Measurements from ENCODE around the gene KRTAP12-3. TPM values are rescaled to one million over a fixed set of nuclear protein-coding genes. Genes with fewer than 3 reads are reported as not detected.

KRTAP12-3 gene
- total and polyA plus RNA-seq, 10 of the 15 experiments (the other 5 are each of a cell fraction or from before 2014, with no cell fraction given), result not detected

GRCh38 chr21:44666401-44667320 lies 8.9 kb downstream of the KRTAP12-3 start, which contains the start of gene KRTAP12-2:
TSS of gene KRTAP12-2 (minus strand) at chr21:44666927. CDS start at chr21:44666886, 41 bp downstream.
- no peak for ATAC-seq
- Histone ChIP-seq H3K4me3 (no peak within 1 kb of the TSS), H3K27me3 (replicated peaks in 1 of 2; ENCODE audit: control insufficient read depth in 2 of 2, insufficient read depth in 2 of 2, low read length in 1 of 2) (no peaks in the 10 kb centered on the region), H2AFZ (ENCODE audit: control insufficient read depth, low read depth, low read length) (no peak within 1 kb of the TSS), H3K36me3 (ENCODE audit: control insufficient read depth in 2 of 2, insufficient read depth in 2 of 2, low read length in 1 of 2) (no peaks in the 10 kb centered on the region), H3K9ac (ENCODE audit: control insufficient read depth, insufficient read depth, low read length) (no peak within 1 kb of the TSS), H3K9me3 (replicated peaks; ENCODE audit: control insufficient read depth, insufficient read depth, low read length) (no peaks in the 10 kb centered on the region; the same call in 2 of the 3 replicates), H3K4me1 (ENCODE audit: control insufficient read depth, insufficient read depth, low read length) (no peaks in the 10 kb centered on the region), H4K20me1 (ENCODE audit: control insufficient read depth, insufficient read depth) (no peaks in the 10 kb centered on the region), H3K4me2 (ENCODE audit: control insufficient read depth, insufficient read depth) (no peak within 1 kb of the TSS), H3K27ac (ENCODE audit: control insufficient read depth, insufficient read depth) (no peak within 1 kb of the TSS), H3K79me2 (ENCODE audit: control insufficient read depth, insufficient read depth, low read length) (no peaks in the 10 kb centered on the region)
- no TSS peak for BruUV-seq (replicated peaks)
- in situ Hi-C loops (cut with MboI), result no loop called here
- WGBS (ENCODE audit: insufficient coverage, insufficient replicate concordance, low lambda C conversion rate, missing lambda C conversion rate), result 15% methylated on average over 19 of the region's 19 CpGs
- RAD21 ChIA-PET (ENCODE audit: unreplicated experiment), result no interaction called here
- CTCF ChIA-PET, result interaction anchor here (0.6 kb wide), 1 partner anchor 87 kb away, joined by 3 read pairs; no protein-coding TSS in a partner anchor
- SMC1A ChIA-PET (ENCODE audit: uncharacterized antibody, unreplicated experiment), result no interaction called here
- intact Hi-C loops (cut with micrococcal nuclease; ENCODE audit: unreplicated experiment), result no loop called here
- no peak for DNase-seq (ENCODE audit: low read depth, low spot score)
- FAIRE-seq, result no peak
- POLR2A ChIA-PET, result no interaction called here
- TF ChIP-seq PBX3 (IDR thresholded peaks at IDR 0.05; ENCODE audit: insufficient replicate concordance, low read depth, low read length) (no peak), SUZ12 (IDR thresholded peaks at IDR 0.05; ENCODE audit: unreplicated experiment) (no peak), SMARCA5 (IDR thresholded peaks at IDR 0.05) (no peak), E2F8 (IDR thresholded peaks at IDR 0.05; ENCODE audit: low read depth, partially characterized antibody) (no peak), LARP7 (IDR thresholded peaks at IDR 0.05) (no peak), FOS (IDR thresholded peaks at IDR 0.05; ENCODE audit: borderline replicate concordance, extremely low read depth, insufficient read length) (no peak), BCL3 (IDR thresholded peaks at IDR 0.05; ENCODE audit: borderline replicate concordance, insufficient read depth, low read depth, low read length, poor library complexity, severe bottlenecking) (no peak), EP300 (IDR thresholded peaks at IDR 0.05; ENCODE audit: borderline replicate concordance in 1 of 2, control insufficient read depth in 1 of 2, low read depth in 2 of 2, low read length in 2 of 2) (no peak), RFX5 (IDR thresholded peaks at IDR 0.05; ENCODE audit: low read depth, low read length) (no peak), RELB (IDR thresholded peaks at IDR 0.05; ENCODE audit: low read depth) (no peak), SP1 (IDR thresholded peaks at IDR 0.05; ENCODE audit: low read depth, low read length) (no peak), ELK1 (IDR thresholded peaks at IDR 0.05; ENCODE audit: low read depth, low read length) (no peak)
